PC-3 (cell line): ENCODE measurements around the gene ARSB. TPM values are rescaled to one million over a fixed set of nuclear protein-coding genes. Genes with fewer than 3 reads are reported as not detected.

Experiments
- ATAC-seq: fragments of 200-7000 bp; cut with Tn5 transposase; 2 replicates; pipeline ENCODE4 v1.9.1; 2020; ENCODE audit warnings: mild to moderate bottlenecking, moderate library complexity
- BruUV-seq: library from RNA; stranded (reverse); fragments of 400-500 nt; replicated peaks from 2 replicates; lab custom pipeline; 2021; lab: Mats Ljungman, UMichigan
- CTCF ChIA-PET: fragments of 300-600 bp; sonication (Branson Sonifier 250); formaldehyde crosslinking; loops from one replicate; lab custom pipeline; 2022; ENCODE audit warnings: antibody characterized with exemption; lab: Charles Lee
- POLR2A ChIA-PET: fragments of 300-600 bp; sonication (Branson Sonifier 250); formaldehyde crosslinking; loops from one replicate; lab custom pipeline; 2022; ENCODE audit warnings: antibody characterized with exemption; ENCODE audit not compliant: unreplicated experiment; lab: Charles Lee
- DNase-seq: peaks from one replicate; pipeline ENCODE4 v3.0.0-alpha.2; 2015
- H2AFZ ChIP-seq: fragments of 300-600 bp; sonication (generic); 2 replicates; pipeline ENCODE4 v1.6.0; 2016; ENCODE audit warnings: antibody characterized with exemption, low read length
- H3F3A ChIP-seq: fragments of 300-600 bp; sonication (generic); one replicate; pipeline ENCODE4 v1.6.0; 2017; ENCODE audit warnings: antibody characterized with exemption, low read length, control low read depth, mild to moderate bottlenecking; ENCODE audit not compliant: unreplicated experiment
- H3K27ac ChIP-seq: fragments of 300-600 bp; sonication (generic); 2 replicates; pipeline ENCODE4 v1.5.1; 2016; ENCODE audit warnings: mild to moderate bottlenecking, low read length
- H3K27me3 ChIP-seq: fragments of 300-600 bp; sonication (generic); 2 replicates; pipeline ENCODE4 v1.6.1; 2016; ENCODE audit warnings: low read length, mixed read lengths
- H3K36me3 ChIP-seq: fragments of 300-600 bp; sonication (generic); 2 replicates; pipeline ENCODE4 v1.6.1; 2016; ENCODE audit warnings: low read depth, mixed run types, low read length, mixed read lengths
- H3K4me1 ChIP-seq: fragments of 300-600 bp; sonication (generic); 2 replicates; pipeline ENCODE4 v1.5.1; 2016; ENCODE audit warnings: low read length; ENCODE audit not compliant: insufficient read depth
- H3K4me2 ChIP-seq: fragments of 300-600 bp; sonication (generic); 2 replicates; pipeline ENCODE4 v1.6.0; 2016; ENCODE audit warnings: low read length
- H3K4me3 ChIP-seq: fragments of 300-600 bp; sonication (generic); 2 replicates; pipeline ENCODE4 v1.5.1; 2016; ENCODE audit warnings: mild to moderate bottlenecking, low read length, mixed read lengths
- H3K79me2 ChIP-seq: fragments of 300-600 bp; sonication (generic); 2 replicates; pipeline ENCODE4 v1.6.1; 2017; ENCODE audit warnings: low read length, mixed read lengths
- H3K9ac ChIP-seq: fragments of 300-600 bp; sonication (generic); 2 replicates; pipeline ENCODE4 v1.6.0; 2016; ENCODE audit warnings: mild to moderate bottlenecking, low read length
- H3K9me2 ChIP-seq: fragments of 300-600 bp; sonication (generic); replicated peaks from 2 replicates; pipeline ENCODE4 v1.6.1; 2016; ENCODE audit warnings: mixed run types, low read length, mixed read lengths
- H3K9me3 ChIP-seq: fragments of 300-600 bp; sonication (generic); 2 replicates; pipeline ENCODE4 v1.6.1; 2016; ENCODE audit warnings: low read length, mixed read lengths
- H4K20me1 ChIP-seq: fragments of 300-600 bp; sonication (generic); 2 replicates; pipeline ENCODE4 v1.6.1; 2016; ENCODE audit warnings: low read length, mixed read lengths
- EZH2 ChIP-seq: fragments of 300-600 bp; sonication (generic); IDR thresholded peaks from one replicate; pipeline ENCODE4 v1.6.1; 2017; ENCODE audit warnings: antibody characterized with exemption, mild to moderate bottlenecking, low read length; ENCODE audit not compliant: unreplicated experiment
- EZH2phosphoT487 ChIP-seq: fragments of 300-600 bp; sonication (generic); IDR thresholded peaks from 2 replicates; pipeline ENCODE4 v1.6.1; 2018; ENCODE audit warnings: mild to moderate bottlenecking, antibody characterized with exemption, low read length, borderline replicate concordance
- intact Hi-C: fragments of 100-400 bp; cut with micrococcal nuclease; formaldehyde crosslinking; loops from 2 replicates; pipeline ENCODE4 v1.9.0; 2023
- total RNA-seq: library from RNA; depleted of rRNA; stranded (reverse); fragments of >200 nt; gene quantifications from 2 replicates; pipeline ENCODE4 v1.2.3, GENCODE V29; 2014
- TF ChIP-seq, protein P1 (sequence below): fragments of 300-600 bp; sonication (generic); conservative IDR thresholded peaks from 2 replicates; pipeline ENCODE4 v1.5.1; 2017; ENCODE audit warnings: antibody characterized with exemption, low read depth, mild to moderate bottlenecking, low read length

The ARSB gene
- total RNA-seq, 1 experiment from 2014 or later: 8.1 TPM

DNA sequence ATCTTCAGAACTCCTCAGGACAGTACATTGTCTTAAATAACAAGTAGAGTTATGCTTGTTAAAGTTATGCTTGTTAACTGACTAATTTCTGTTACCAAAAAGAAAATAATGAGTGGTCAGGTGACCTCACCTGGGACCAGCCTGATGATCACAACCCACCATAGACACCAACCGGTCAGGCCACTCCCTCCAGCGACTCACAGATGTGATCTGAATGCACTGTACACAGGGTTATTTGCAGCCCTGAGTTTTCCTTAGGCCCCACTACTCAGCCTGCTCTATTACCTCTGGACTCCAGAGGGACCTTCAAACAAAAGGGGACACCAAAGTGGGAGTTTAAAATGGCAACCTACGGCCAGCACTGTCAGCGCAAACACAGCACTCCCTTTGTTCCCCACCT lies 55.3 kb downstream of the ARSB start:
- H4K20me1 ChIP-seq: no peaks in the 10 kb centered on the region
- no TSS peak for BruUV-seq

DNA sequence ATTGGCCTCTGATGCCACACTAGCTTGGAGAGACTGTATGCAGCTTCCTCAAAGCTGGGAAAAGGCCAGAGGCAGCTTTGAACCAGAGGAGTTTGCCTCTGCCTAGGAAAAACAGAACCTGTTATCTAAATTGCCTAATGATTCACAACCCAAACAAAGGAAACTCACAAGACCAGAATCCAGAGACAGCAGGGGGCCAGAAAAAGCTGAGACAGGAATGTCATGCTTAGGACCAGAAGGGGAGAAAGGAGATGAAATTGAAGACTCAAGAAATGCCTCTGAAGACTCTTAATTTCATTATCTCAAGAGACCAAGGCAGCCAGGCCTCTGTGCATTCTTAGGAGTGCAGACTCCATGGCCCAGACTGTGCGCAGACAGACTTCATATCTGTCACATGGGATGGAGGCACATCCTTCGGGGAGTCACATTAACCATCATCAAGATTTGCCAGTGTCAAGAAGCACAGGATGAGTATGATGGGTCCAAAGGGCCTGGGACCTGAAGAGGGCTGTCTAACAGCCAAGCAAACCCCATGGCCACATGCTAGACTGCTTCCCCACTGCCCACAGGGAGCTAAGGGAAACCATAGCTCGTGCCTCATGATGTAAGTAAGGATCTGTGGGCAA lies 57.3 kb downstream of the ARSB start:
- H3K9me2 ChIP-seq: no peaks in the 10 kb centered on the region
- no peaks in the 10 kb centered on the region for H3K79me2 ChIP-seq
- no peaks in the 10 kb centered on the region for H3K36me3 ChIP-seq
- CTCF ChIA-PET: interaction anchor here (0.6 kb wide), 1 partner anchor 205 kb away, joined by 16 read pairs; no protein-coding TSS in a partner anchor
- no peak overlapping the region for H3K4me3 ChIP-seq
- peak; percentile 20; the same call in 1 of the 2 replicates for ATAC-seq
- POLR2A ChIA-PET: no interaction called here
- no peaks in the 10 kb centered on the region for H4K20me1 ChIP-seq
- peaks cover 6% of the 10 kb centered on the region; the same call in 1 of the 2 replicates for H3K4me1 ChIP-seq
- H3F3A ChIP-seq: no peaks in the 10 kb centered on the region
- intact Hi-C loops: no loop called here
- no peaks in the 10 kb centered on the region for H3K9me3 ChIP-seq
- H3K27me3 ChIP-seq: no peaks in the 10 kb centered on the region
- H3K4me2 ChIP-seq: no peak overlapping the region
- TF ChIP-seq EZH2 (no peak), EZH2phosphoT487 (no peak)
- TF ChIP-seq, protein P1, sequence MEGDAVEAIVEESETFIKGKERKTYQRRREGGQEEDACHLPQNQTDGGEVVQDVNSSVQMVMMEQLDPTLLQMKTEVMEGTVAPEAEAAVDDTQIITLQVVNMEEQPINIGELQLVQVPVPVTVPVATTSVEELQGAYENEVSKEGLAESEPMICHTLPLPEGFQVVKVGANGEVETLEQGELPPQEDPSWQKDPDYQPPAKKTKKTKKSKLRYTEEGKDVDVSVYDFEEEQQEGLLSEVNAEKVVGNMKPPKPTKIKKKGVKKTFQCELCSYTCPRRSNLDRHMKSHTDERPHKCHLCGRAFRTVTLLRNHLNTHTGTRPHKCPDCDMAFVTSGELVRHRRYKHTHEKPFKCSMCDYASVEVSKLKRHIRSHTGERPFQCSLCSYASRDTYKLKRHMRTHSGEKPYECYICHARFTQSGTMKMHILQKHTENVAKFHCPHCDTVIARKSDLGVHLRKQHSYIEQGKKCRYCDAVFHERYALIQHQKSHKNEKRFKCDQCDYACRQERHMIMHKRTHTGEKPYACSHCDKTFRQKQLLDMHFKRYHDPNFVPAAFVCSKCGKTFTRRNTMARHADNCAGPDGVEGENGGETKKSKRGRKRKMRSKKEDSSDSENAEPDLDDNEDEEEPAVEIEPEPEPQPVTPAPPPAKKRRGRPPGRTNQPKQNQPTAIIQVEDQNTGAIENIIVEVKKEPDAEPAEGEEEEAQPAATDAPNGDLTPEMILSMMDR: no peak
- no peak overlapping the region for H3K27ac ChIP-seq
- H3K9ac ChIP-seq: no peak overlapping the region
- no peak overlapping the region for H2AFZ ChIP-seq
- peak; percentile 36 for DNase-seq
- BruUV-seq: no TSS peak

More for the DNA sequence above, 55.3 kb downstream of the ARSB start:
- Histone ChIP-seq H3K4me3 (no peak overlapping the region), H3K36me3 (no peaks in the 10 kb centered on the region), H3K27ac (no peak overlapping the region), H3K9me3 (no peaks in the 10 kb centered on the region), H3K27me3 (no peaks in the 10 kb centered on the region), H3K79me2 (no peaks in the 10 kb centered on the region), H2AFZ (no peak overlapping the region), H3K9me2 (no peaks in the 10 kb centered on the region), H3F3A (no peaks in the 10 kb centered on the region), H3K4me1 (peaks cover 6% of the 10 kb centered on the region; the same call in 1 of the 2 replicates), H3K4me2 (no peak overlapping the region), H3K9ac (no peak overlapping the region)
- peak; percentile 31 for DNase-seq
- no peak for TF ChIP-seq EZH2phosphoT487
- TF ChIP-seq, protein P1: no peak
- TF ChIP-seq EZH2: no peak
- ATAC-seq: no peak
- ChIA-PET CTCF (no interaction called here), POLR2A (no interaction called here)
- intact Hi-C loops: no loop called here

DNA sequence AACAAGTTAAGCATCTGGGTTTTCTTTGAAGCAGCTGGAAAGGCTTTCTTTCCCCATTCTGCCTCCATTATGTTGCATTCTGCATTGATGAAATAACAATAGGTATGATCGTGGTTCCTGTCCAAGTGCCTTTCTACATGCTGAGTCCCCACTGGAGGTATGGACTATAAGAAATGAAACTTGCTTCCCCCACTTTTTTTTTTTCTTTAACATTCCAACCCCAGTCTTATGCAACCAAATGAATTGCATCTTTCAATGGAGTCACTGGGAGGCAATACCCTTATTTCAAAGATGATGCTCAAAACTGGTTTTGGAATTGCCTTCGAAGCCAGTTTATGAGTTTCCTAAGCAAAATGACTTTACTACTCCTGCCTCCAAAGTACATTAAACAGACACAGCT lies 58.9 kb downstream of the ARSB start:
- Histone ChIP-seq H3K4me1 (peaks cover 6% of the 10 kb centered on the region; the same call in 1 of the 2 replicates), H3K27ac (no peak overlapping the region), H3K27me3 (no peaks in the 10 kb centered on the region), H2AFZ (no peak overlapping the region), H3K4me3 (no peak overlapping the region), H3K4me2 (no peak overlapping the region), H3K9ac (no peak overlapping the region), H3F3A (no peaks in the 10 kb centered on the region), H3K9me3 (no peaks in the 10 kb centered on the region), H3K9me2 (no peaks in the 10 kb centered on the region), H3K36me3 (no peaks in the 10 kb centered on the region), H4K20me1 (no peaks in the 10 kb centered on the region), H3K79me2 (no peaks in the 10 kb centered on the region)
- no TSS peak for BruUV-seq
- intact Hi-C loops: no loop called here
- ChIA-PET POLR2A (no interaction called here), CTCF (no interaction called here)
- DNase-seq (no peak), ATAC-seq (no peak)
- TF ChIP-seq EZH2 (no peak), EZH2phosphoT487 (no peak)
- TF ChIP-seq, protein P1: no peak
